Measurements from ENCODE around the gene CBFB.

- TF ChIP-seq, protein P1, sequence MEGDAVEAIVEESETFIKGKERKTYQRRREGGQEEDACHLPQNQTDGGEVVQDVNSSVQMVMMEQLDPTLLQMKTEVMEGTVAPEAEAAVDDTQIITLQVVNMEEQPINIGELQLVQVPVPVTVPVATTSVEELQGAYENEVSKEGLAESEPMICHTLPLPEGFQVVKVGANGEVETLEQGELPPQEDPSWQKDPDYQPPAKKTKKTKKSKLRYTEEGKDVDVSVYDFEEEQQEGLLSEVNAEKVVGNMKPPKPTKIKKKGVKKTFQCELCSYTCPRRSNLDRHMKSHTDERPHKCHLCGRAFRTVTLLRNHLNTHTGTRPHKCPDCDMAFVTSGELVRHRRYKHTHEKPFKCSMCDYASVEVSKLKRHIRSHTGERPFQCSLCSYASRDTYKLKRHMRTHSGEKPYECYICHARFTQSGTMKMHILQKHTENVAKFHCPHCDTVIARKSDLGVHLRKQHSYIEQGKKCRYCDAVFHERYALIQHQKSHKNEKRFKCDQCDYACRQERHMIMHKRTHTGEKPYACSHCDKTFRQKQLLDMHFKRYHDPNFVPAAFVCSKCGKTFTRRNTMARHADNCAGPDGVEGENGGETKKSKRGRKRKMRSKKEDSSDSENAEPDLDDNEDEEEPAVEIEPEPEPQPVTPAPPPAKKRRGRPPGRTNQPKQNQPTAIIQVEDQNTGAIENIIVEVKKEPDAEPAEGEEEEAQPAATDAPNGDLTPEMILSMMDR (IDR thresholded peaks at IDR 0.05): no peak
- TF ChIP-seq POLR2A (IDR thresholded peaks at IDR 0.05): no peak
Measured at GRCh38 chr16:67128887-67129286, 99.9 kb downstream of the CBFB start.
